ENCODE data around the gene MALT1. TPM values are rescaled to one million over a fixed set of nuclear protein-coding genes. Genes with fewer than 3 reads are reported as not detected.

MALT1 gene
- total RNA-seq, 2 donors from 2014 or later: 26.2 to 47.7 TPM

DNA sequence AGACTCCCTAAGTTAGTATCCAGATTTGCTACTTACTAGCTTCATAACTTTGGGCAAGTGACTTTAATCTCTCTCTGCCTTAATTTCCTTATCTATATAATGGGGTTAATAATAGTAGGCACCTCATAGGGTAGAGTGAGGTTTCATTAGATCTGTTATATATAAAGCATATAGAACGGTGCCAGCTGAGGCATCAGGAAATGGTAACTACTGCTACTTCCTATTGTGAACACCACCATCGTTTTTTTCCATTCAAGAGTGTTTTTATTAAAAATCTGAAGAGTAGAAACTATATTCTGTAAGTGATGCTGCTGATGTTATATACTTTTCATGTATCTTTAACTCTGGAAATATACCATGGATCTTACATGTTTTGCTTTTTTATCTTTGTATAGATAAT is 44.3 kb downstream of the MALT1 start:
- peak overlapping the region; percentile 66 to 86 for H3K27ac Mint-ChIP-seq
- H3K36me3 Mint-ChIP-seq: peaks cover 8% of the 10 kb centered on the region
- peak overlapping the region; percentile 63 for H3K4me3 Mint-ChIP-seq
- ATAC-seq (no peak), DNase-seq (ENCODE audit: low spot score) (no peak)
- H3K27me3 Mint-ChIP-seq: no peaks in the 10 kb centered on the region
- H3K9me3 Mint-ChIP-seq: no peaks in the 10 kb centered on the region
- H3K4me1 Mint-ChIP-seq (ENCODE audit: low read depth in 2 of 2): peaks cover 16 to 27% of the 10 kb centered on the region in 2 donors

DNA sequence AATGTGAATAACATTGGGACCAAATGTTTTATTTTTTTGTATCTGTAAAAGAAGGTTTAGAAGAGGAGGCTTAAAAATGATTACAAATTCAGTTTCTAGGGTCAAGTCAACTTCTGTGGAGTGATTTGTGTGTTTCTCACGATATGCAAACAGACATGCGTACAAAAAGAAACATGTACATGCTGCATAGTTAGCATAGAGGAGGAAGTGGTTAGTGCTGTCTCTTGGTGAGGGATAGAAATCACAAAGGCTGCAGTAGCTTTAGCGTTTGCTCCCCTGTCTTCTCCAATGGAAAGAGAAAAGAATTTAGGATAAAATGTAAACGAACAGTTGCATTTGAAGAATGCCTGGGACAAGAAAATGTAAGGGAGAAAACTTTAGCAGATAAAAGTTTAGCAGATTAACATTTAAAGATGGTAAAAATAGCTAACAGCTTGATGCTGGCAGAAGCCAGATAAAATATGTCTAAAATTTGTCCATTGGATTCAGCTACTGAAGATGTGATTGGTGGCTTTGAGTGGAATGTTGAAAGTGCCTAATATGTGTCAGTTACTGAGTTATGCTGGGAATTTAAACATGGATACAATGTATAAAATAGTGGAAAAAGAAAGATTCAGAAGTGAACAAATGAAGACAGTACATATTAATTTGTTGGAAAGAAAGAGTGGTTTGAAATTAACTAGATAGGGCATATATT is 44.9 kb downstream of the MALT1 start:
- DNase-seq (ENCODE audit: low spot score): no peak
- H3K9me3 Mint-ChIP-seq: no peaks in the 10 kb centered on the region
- peaks cover 18 to 27% of the 10 kb centered on the region in 2 donors for H3K4me1 Mint-ChIP-seq (ENCODE audit: low read depth in 2 of 2)
- H3K36me3 Mint-ChIP-seq: peaks cover 8% of the 10 kb centered on the region
- ATAC-seq: peak; percentile 72 to 88
- H3K4me3 Mint-ChIP-seq: peak overlapping the region; percentile 63
- H3K27ac Mint-ChIP-seq: peak overlapping the region; percentile 66 to 86
- H3K27me3 Mint-ChIP-seq: no peaks in the 10 kb centered on the region

DNA sequence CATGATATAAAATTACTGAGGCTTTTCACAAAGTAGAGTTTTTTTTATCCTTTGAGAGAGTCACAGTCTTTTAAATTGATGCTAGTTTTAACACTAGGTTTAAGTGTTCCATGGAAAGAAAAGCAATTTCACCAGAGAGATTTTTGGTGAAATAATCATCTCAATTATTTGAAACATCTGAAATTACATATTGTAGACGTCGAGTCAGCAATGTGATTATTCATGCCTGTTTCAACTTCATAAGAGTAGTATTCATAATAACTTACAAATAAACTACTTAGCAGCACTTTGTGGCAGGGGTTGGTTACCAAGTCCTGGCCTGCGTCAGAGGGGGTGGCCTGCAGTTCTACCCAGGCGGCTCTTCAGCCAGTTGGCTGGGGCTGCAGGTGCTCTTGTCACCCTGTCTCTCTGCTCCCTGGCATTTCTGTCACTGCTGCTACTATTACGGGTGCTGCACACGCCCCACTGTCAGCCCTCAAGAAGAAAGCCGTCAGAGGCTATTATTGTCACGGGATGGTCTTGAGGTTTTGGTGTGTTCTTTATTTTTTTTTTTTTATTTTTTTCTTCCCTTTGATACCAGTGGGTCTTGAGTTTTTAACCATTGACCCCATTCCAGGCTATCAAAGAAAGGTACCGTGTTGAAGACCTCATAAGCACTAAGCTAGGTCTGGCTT is 50.4 kb downstream of the MALT1 start:
- Mint-ChIP-seq H3K9me3 (no peaks in the 10 kb centered on the region), H3K36me3 (peaks cover 1% of the 10 kb centered on the region)
- DNase-seq (ENCODE audit: low spot score): no peak

DNA sequence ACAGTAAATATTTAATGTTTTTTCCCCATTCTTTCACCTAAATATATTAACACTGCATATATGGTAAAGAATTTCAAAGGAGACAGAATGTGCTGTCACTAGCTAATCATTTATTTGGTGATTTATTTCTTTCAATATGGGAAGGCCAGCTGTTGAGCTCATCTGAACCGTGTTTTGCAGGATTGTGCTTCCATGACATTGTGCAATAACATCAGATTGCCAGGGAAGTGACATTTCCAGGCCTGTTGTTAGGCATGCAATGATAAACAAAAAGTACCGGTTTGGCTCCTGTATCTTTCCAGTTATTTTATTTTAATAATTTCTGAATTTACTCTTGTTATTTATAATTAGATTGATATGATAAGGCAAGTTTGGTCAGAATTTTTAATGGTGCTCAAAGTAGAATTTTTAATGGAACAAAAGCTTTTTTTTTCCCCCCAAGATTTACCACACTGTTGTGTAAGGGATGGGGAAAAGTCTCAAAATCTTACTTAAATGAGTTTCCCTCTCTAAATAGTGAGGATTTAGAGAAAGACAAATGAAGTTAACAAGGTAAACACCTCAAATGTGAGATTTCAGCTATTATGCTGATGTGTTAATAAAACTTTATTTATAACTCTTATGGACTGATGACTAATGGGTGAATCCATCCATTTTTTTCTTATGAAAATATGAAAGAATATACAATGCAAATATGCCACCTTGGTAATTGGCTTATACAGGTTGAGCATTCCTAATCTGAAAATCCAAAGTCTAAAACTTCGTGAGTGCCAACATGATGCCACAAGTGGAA is 52.7 kb downstream of the MALT1 start:
- H3K36me3 Mint-ChIP-seq: no peaks in the 10 kb centered on the region

More for the DNA sequence above, 50.4 kb downstream of the MALT1 start:
- Mint-ChIP-seq H3K27ac (no peak overlapping the region), H3K4me3 (no peak overlapping the region), H3K4me1 (ENCODE audit: low read depth in 2 of 2) (peaks cover 2 to 6% of the 10 kb centered on the region in 2 donors), H3K27me3 (no peaks in the 10 kb centered on the region)
- no peak for ATAC-seq

DNA sequence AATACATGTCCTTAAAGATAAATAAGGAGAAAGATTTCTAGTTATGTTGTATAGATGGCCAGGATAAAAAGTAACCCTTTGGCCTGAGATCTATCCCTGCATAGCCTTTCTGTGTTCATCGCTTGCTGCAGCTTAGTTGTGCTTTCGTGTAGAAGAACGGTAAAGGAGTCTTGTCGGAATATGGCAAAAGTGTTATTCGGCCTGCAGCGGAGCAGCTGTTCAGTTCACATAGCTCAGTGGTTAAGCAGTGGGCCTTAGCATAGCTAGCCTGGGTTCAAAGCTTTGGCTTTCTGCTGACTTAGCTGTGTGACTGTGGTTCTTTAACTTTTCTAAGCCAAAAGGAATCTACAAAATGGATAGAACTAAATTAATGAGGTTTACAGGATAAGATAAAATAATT is 55.4 kb downstream of the MALT1 start:
- peaks cover 5% of the 10 kb centered on the region for H3K36me3 Mint-ChIP-seq
- H3K9me3 Mint-ChIP-seq: no peaks in the 10 kb centered on the region
- no peak overlapping the region for H3K27ac Mint-ChIP-seq
- peaks cover 0 to 5% of the 10 kb centered on the region in 2 donors for H3K4me1 Mint-ChIP-seq (ENCODE audit: low read depth in 2 of 2)
- H3K4me3 Mint-ChIP-seq: no peak overlapping the region
- ATAC-seq (no peak), DNase-seq (ENCODE audit: low spot score) (no peak)
- H3K27me3 Mint-ChIP-seq: no peaks in the 10 kb centered on the region

More for the DNA sequence above, 52.7 kb downstream of the MALT1 start:
- no peak overlapping the region for H3K27ac Mint-ChIP-seq
- peaks cover 0 to 5% of the 10 kb centered on the region in 2 donors for H3K4me1 Mint-ChIP-seq (ENCODE audit: low read depth in 2 of 2)
- no peak for ATAC-seq
- H3K4me3 Mint-ChIP-seq: no peak overlapping the region
- H3K9me3 Mint-ChIP-seq: no peaks in the 10 kb centered on the region
- no peak for DNase-seq (ENCODE audit: low spot score)
- H3K27me3 Mint-ChIP-seq: no peaks in the 10 kb centered on the region

DNA sequence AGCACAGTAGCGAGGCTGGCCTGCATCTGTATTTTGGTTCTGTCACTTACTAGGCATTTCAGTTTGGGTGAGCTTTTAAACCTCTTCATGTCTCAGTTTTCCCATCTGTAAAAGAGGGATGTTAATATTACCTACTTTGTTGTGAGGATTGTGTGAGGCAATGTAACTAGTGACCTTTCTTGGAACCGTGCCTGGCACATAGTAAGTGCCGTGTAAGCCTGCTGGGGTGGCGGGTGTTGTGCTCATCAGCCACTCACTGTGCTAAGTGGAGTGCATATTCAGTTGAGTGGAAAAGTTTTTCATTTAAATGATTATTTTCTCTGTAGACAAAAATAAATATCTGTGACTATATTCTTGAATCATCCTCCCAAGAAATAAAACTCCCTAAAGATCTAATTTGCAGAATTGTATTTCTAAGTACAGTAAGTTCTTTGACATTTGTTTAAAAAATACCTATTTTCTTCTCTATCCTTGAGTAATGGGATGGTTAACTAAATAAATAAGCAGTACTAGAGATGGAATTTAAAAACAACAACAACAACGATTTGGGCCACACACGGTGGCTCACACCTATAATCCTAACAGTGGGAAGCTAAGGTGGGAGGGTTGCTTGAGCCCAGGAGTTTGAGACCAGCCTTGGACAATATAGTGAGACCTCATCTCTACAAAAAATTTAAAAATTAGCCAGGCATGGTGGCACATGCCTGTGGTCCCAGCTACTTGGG is 56.7 kb downstream of the MALT1 start:
- Mint-ChIP-seq H3K36me3 (peaks cover 6% of the 10 kb centered on the region), H3K4me1 (ENCODE audit: low read depth in 2 of 2) (peaks cover 0 to 5% of the 10 kb centered on the region in 2 donors), H3K4me3 (no peak overlapping the region), H3K9me3 (no peaks in the 10 kb centered on the region), H3K27me3 (no peaks in the 10 kb centered on the region), H3K27ac (no peak overlapping the region)
- DNase-seq (ENCODE audit: low spot score) (no peak), ATAC-seq (no peak)

DNA sequence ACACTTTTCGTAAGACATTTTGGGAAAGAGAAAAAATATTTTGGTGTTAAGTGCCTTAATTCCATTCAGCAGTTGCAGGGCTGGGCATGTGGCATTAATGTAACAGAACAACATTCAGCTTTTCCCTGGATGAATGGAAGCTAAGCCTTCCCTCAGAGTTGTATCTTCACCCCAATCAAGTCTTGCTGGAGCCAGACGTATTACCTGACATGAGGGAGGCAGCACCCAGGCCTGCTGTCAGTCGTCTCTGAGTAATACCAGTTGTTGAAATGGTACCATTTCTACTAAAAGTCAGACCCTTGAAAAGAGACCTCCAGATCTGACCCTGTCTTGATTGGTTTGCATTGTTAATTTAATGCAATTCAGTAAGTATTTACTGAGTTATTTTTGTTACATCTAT is 57.5 kb downstream of the MALT1 start:
- H3K36me3 Mint-ChIP-seq: peaks cover 6% of the 10 kb centered on the region
- H3K27ac Mint-ChIP-seq: no peak overlapping the region
- no peak overlapping the region for H3K4me3 Mint-ChIP-seq

DNA sequence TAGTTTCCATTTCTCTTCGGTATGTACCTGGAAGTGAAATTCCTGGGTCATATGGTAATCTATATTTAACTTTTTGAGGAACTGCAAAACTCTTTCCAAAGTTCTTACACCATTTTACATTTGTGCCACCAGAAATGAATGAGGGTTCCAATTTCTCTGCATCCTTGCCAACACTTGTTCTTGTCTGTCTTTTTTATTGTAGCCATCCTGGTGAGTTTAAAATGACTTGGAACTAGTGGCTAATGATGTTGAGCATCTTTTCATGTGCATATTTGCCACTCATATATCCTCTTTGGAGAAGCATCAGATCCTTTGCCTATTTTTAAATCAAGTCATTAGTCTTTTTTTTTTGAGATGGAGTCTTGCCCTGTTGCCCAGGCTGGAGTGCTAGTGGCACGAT is 59.4 kb downstream of the MALT1 start:
- Mint-ChIP-seq H3K4me3 (no peak overlapping the region), H3K27me3 (no peaks in the 10 kb centered on the region), H3K27ac (no peak overlapping the region), H3K36me3 (peaks cover 11% of the 10 kb centered on the region), H3K9me3 (no peaks in the 10 kb centered on the region), H3K4me1 (ENCODE audit: low read depth in 2 of 2) (peaks cover 0 to 5% of the 10 kb centered on the region in 2 donors)
- DNase-seq (ENCODE audit: low spot score): no peak
- ATAC-seq: no peak

More for the DNA sequence above, 57.5 kb downstream of the MALT1 start:
- ATAC-seq (no peak), DNase-seq (ENCODE audit: low spot score) (no peak)
- H3K9me3 Mint-ChIP-seq: no peaks in the 10 kb centered on the region
- peaks cover 0 to 5% of the 10 kb centered on the region in 2 donors for H3K4me1 Mint-ChIP-seq (ENCODE audit: low read depth in 2 of 2)
- H3K27me3 Mint-ChIP-seq: no peaks in the 10 kb centered on the region

DNA sequence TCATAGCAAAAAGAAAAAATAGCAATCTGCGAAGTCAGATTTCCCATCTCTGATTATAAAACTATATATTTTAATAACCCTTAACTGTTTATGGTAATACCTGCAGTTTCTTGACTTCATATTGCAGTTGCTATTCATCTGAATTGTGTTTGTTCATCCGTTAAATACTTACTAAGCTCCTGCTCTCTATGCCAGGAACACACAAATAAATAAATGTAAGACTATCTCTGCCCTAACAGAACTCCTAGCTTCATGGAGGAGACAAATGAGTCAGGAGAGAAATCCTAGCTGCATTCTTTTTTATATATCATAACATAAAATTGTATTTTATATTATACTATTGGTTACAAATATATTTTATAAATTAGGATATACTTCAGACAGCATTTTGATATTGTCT is 61.2 kb downstream of the MALT1 start:
- Mint-ChIP-seq H3K9me3 (no peaks in the 10 kb centered on the region), H3K27ac (no peak overlapping the region), H3K27me3 (no peaks in the 10 kb centered on the region), H3K36me3 (peaks cover 11% of the 10 kb centered on the region), H3K4me3 (no peak overlapping the region), H3K4me1 (ENCODE audit: low read depth in 2 of 2) (peaks cover 0 to 5% of the 10 kb centered on the region in 2 donors)
- no peak for ATAC-seq
- DNase-seq (ENCODE audit: low spot score): no peak

DNA sequence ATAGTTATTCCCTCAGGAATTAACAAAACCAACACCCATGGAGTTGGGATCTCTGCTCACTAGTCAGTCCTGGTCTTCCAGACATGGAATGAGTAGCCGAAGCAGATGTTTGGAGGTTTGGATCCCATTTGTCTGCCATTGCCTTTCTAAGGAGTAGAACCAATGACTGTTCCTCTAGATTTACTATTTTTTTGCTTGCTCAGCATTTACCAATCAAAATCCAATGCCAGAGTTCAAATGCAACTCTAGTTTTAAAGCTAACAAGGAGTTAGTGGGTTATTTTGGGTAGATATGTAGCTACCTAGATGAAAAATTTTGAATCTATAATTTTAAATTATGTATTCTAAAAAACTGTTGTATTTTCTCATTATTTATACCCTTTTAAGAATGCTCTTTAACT is 62.6 kb downstream of the MALT1 start:
- Mint-ChIP-seq H3K36me3 (peaks cover 18% of the 10 kb centered on the region), H3K4me3 (no peak overlapping the region), H3K27ac (no peak overlapping the region), H3K27me3 (no peaks in the 10 kb centered on the region), H3K4me1 (ENCODE audit: low read depth in 2 of 2) (peaks cover 0 to 5% of the 10 kb centered on the region in 2 donors), H3K9me3 (no peaks in the 10 kb centered on the region)
- DNase-seq (ENCODE audit: low spot score) (no peak), ATAC-seq (no peak)

DNA sequence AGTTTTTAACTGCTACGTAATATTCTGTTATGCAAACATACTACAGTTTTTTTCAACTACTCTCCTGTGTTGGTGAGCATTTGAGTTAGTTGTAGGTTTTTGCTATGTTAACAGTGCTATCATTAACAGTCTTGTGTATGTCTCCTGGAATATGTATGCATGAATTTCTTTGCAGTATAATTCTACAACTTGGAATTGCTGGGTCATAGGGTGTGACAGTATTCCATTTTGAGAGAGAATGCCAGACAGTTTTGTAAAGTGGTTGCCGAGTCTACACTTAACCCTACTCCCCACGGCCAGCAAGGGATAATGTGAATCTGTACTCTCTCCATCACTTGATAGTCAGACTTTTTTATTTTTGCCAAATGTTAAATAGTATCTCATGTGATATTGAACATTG is 67.1 kb downstream of the MALT1 start:
- DNase-seq (ENCODE audit: low spot score): no peak
- H3K27me3 Mint-ChIP-seq: no peaks in the 10 kb centered on the region
- peaks cover 0 to 4% of the 10 kb centered on the region in 2 donors for H3K4me1 Mint-ChIP-seq (ENCODE audit: low read depth in 2 of 2)
- H3K36me3 Mint-ChIP-seq: peaks cover 11% of the 10 kb centered on the region
- no peak overlapping the region for H3K4me3 Mint-ChIP-seq
- H3K27ac Mint-ChIP-seq: no peak overlapping the region
- no peak for ATAC-seq
- H3K9me3 Mint-ChIP-seq: no peaks in the 10 kb centered on the region

DNA sequence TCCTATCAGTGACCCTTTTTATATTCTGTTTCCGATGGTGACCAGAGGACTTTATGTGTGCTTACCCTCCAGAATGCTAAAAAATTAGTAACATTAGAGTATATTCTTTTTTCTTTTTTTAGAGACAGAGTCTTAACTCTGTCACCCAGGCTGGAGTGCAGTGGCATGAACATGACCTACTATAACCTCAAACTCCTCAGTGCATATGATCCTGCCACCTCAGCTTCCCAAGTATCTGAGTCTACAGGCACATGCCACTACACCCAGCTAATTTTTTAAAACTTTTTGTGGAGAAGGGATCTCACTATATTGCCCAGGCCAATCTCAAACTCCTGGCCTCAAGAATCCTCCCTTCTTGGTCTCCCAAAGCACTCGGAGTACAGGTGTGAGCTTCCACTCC is 74.6 kb downstream of the MALT1 start:
- Mint-ChIP-seq H3K27me3 (no peaks in the 10 kb centered on the region), H3K27ac (no peak overlapping the region), H3K36me3 (peaks cover 35% of the 10 kb centered on the region), H3K4me1 (ENCODE audit: low read depth in 2 of 2) (peaks cover 0 to 1% of the 10 kb centered on the region in 2 donors), H3K4me3 (no peak overlapping the region), H3K9me3 (no peaks in the 10 kb centered on the region)
- ATAC-seq (no peak), DNase-seq (ENCODE audit: low spot score) (no peak)

DNA sequence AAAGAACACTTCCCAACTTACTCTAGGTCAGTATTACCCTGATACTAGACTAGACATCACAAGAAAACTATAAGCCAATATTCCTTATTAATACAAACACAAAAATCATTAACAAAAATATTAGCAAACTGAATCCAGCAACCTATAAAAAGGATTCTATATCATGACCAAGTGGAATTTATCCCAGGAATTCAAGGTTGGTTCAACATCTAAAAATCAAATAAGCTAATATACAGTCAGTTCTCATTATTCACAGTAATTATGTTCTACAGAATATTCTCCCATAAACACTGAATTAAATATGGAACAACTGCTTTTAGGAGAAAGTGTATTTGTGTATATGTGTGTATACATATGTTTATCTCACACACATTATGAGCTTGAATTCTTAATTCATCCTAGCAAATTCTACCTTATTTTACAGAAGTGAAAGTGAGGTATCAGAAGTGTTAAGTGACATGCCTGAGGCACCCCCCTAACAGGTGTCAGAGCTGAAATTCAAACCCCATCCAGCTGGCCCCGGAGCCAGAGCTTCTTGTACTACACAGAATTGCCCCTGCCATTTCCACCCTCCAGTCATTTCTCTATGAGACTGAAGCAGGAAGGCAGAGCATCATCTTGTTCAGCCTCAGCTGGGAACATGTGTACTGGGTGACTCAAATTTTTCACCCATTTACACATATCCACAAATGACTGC is 77.8 kb downstream of the MALT1 start:
- Mint-ChIP-seq H3K27me3 (no peaks in the 10 kb centered on the region), H3K36me3 (peaks cover 35% of the 10 kb centered on the region), H3K27ac (no peak overlapping the region), H3K4me3 (no peak overlapping the region), H3K4me1 (ENCODE audit: low read depth in 2 of 2) (no peaks in the 10 kb centered on the region), H3K9me3 (no peaks in the 10 kb centered on the region)
- ATAC-seq: no peak
- no peak for DNase-seq (ENCODE audit: low spot score)

Measured in natural killer cell treated with Interleukin-12 subunit alpha and Interleukin-12 subunit beta and Interleukin-15 and Interleukin-18, amount 100 ng/mL, for 72 hours (primary cell).